HCT116 (cell line): ENCODE measurements around the gene POLR2A. TPM values are rescaled to one million over a fixed set of nuclear protein-coding genes. Genes with fewer than 3 reads are reported as not detected.

Experiments
- ATAC-seq: fragments of 200-7000 bp; cut with Tn5 transposase; 2 replicates; pipeline ENCODE4 v1.9.1; 2020; ENCODE audit warnings: mild to moderate bottlenecking, moderate library complexity
- BruUV-seq: library from RNA; stranded (reverse); fragments of 400-500 nt; replicated peaks from 2 replicates; lab custom pipeline; 2021; lab: Mats Ljungman, UMichigan
- CTCF ChIA-PET: fragments of 300-600 bp; sonication (Branson Sonifier 250); formaldehyde crosslinking; loops from one replicate; lab custom pipeline; 2021; ENCODE audit warnings: antibody characterized with exemption; lab: Charles Lee
- POLR2A ChIA-PET: fragments of 300-600, 350-600 bp; sonication (Branson Sonifier 250); formaldehyde crosslinking; loops from one replicate; lab custom pipeline; 2021; ENCODE audit warnings: antibody characterized with exemption; lab: Charles Lee
- RAD21 ChIA-PET, 2 experiments: fragments of 300-600 bp; sonication (Branson Sonifier 250); formaldehyde crosslinking; loops; one replicate each; lab custom pipeline; 2023; ENCODE audit warnings: low total read pairs in 2 of 2; ENCODE audit not compliant: uncharacterized antibody in 2 of 2, unreplicated experiment in 2 of 2, low non-redundant PET in 1 of 2; lab: Charles Lee
- DNase-seq: peaks from one replicate; pipeline ENCODE4 v3.0.0-alpha.2; 2010; ENCODE audit warnings: low read depth, low spot score
- H2AFZ ChIP-seq: fragments of 200-600 bp; shearing (Covaris generic), sonication (generic); 2 replicates; pipeline ENCODE4 v1.6.1; 2017; ENCODE audit warnings: low read depth, mixed run types, mixed read lengths, antibody characterized with exemption, low read length; ENCODE audit not compliant: poor library complexity, severe bottlenecking
- H3K27ac ChIP-seq: 2 replicates; pipeline ENCODE4 v1.5.1; 2012; ENCODE audit warnings: low read depth, low read length
- H3K27me3 ChIP-seq: fragments of 200-600 bp; sonication (generic); 2 replicates; pipeline ENCODE4 v1.6.1; 2016; ENCODE audit warnings: mixed run types, low read length, mixed read lengths; ENCODE audit not compliant: insufficient read depth
- H3K36me3 ChIP-seq, 2 experiments: fragments of 200-500 bp in 1 of 2; fragments of 200-600 bp in 1 of 2; sonication (Bioruptor generic) in 1 of 2; sonication (generic) in 1 of 2; 2 replicates each; pipeline versions ENCODE4 v1.5.1 to v1.6.1; 2014 to 2016; ENCODE audit warnings: low read length in 2 of 2, inconsistent platforms in 1 of 2, mixed read lengths in 1 of 2, mixed run types in 1 of 2; ENCODE audit not compliant: insufficient read depth in 2 of 2, control insufficient read depth in 1 of 2
- H3K4me1 ChIP-seq, 2 experiments: fragments of 200-600 bp in 1 of 2; sonication (generic) in 1 of 2; 2 replicates each; pipeline versions ENCODE4 v1.5.1 to v1.6.1; 2012 to 2017; ENCODE audit warnings: low read length in 2 of 2, inconsistent platforms in 1 of 2, mild to moderate bottlenecking in 1 of 2, mixed read lengths in 1 of 2, mixed run types in 1 of 2, moderate library complexity in 1 of 2; ENCODE audit not compliant: insufficient read depth in 2 of 2, control insufficient read depth in 1 of 2
- H3K4me2 ChIP-seq: fragments of 200-600 bp; sonication (generic); 2 replicates; pipeline ENCODE4 v1.6.1; 2017; ENCODE audit warnings: mixed run types, low read length, mixed read lengths
- H3K4me3 ChIP-seq, 2 experiments: fragments of 200-600 bp in 1 of 2; sonication (generic) in 1 of 2; replicated peaks in 1 of 2; 2 replicates each; pipeline ENCODE4 v1.5.1; 2011 to 2016; ENCODE audit warnings: low read length in 2 of 2, control low read depth in 1 of 2, low read depth in 1 of 2, mild to moderate bottlenecking in 1 of 2, mixed read lengths in 1 of 2, mixed run types in 1 of 2
- H3K79me2 ChIP-seq: fragments of 200-600 bp; sonication (generic); 2 replicates; pipeline ENCODE4 v1.6.1; 2017; ENCODE audit warnings: mild to moderate bottlenecking, mixed run types, low read length, moderate library complexity, mixed read lengths; ENCODE audit not compliant: insufficient read depth
- H3K9ac ChIP-seq: fragments of 200-600 bp; sonication (generic); 2 replicates; pipeline ENCODE4 v1.6.1; 2016; ENCODE audit warnings: low read length, mixed read lengths
- H3K9me2 ChIP-seq: fragments of 200-600 bp; sonication (generic), shearing (Covaris generic); 2 replicates; pipeline ENCODE4 v1.6.1; 2017; ENCODE audit warnings: mixed run types, mild to moderate bottlenecking, moderate library complexity; ENCODE audit not compliant: insufficient read depth
- H3K9me3 ChIP-seq, 2 experiments: fragments of 200-500 bp in 1 of 2; fragments of 200-600 bp in 1 of 2; sonication (Bioruptor generic) in 1 of 2; sonication (generic) in 1 of 2; 2 replicates each; pipeline ENCODE4 v1.6.1; 2014 to 2017; ENCODE audit warnings: low read length in 2 of 2, mixed read lengths in 2 of 2, inconsistent platforms in 1 of 2, low read depth in 1 of 2, mild to moderate bottlenecking in 1 of 2, mixed run types in 1 of 2, moderate library complexity in 1 of 2; ENCODE audit not compliant: control insufficient read depth in 1 of 2, insufficient read depth in 1 of 2
- H4K20me1 ChIP-seq: fragments of 200-600 bp; sonication (generic), shearing (Covaris generic); 2 replicates; pipeline ENCODE4 v1.6.1; 2017; ENCODE audit warnings: mixed run types, mild to moderate bottlenecking, moderate library complexity; ENCODE audit not compliant: insufficient read depth
- CBX3 ChIP-seq: IDR thresholded peaks from 2 replicates; pipeline ENCODE4 v1.6.1; 2012; ENCODE audit warnings: low read depth
- EGR1 ChIP-seq: IDR thresholded peaks from 2 replicates; pipeline ENCODE4 v1.6.1; 2012; ENCODE audit warnings: low read depth
- EZH2 ChIP-seq: fragments of 200-600 bp; sonication (generic); IDR thresholded peaks from 2 replicates; pipeline ENCODE4 v1.6.1; 2017; ENCODE audit warnings: antibody characterized with exemption, mixed run types
- JUND ChIP-seq: IDR thresholded peaks from 2 replicates; pipeline ENCODE4 v1.6.1; 2012
- POLR2A ChIP-seq: IDR thresholded peaks from 2 replicates; pipeline ENCODE4 v1.7.0; 2011; ENCODE audit warnings: borderline replicate concordance; ENCODE audit not compliant: insufficient read depth, insufficient read length; ENCODE audit errors: extremely low read depth
- SIN3A ChIP-seq: IDR thresholded peaks from 2 replicates; pipeline ENCODE4 v1.6.1; 2012; ENCODE audit warnings: low read depth
- YY1 ChIP-seq: IDR thresholded peaks from 2 replicates; pipeline ENCODE4 v1.6.1; 2011; ENCODE audit warnings: low read length, low read depth, moderate library complexity, mild to moderate bottlenecking; ENCODE audit not compliant: insufficient replicate concordance; ENCODE audit errors: extremely low read depth
- intact Hi-C: fragments of 100-400 bp; cut with micrococcal nuclease; formaldehyde crosslinking; loops from 2 replicates; pipeline ENCODE4 v1.10.0; 2022
- total RNA-seq: library from RNA; stranded (reverse); gene quantifications from one replicate; pipeline ENCODE4 v1.2.1, GENCODE V29; 2021; ENCODE audit not compliant: unreplicated experiment
- TF ChIP-seq, protein P1 (sequence below), 3 experiments: fragments of 200-600 bp in 1 of 3; sonication (generic) in 1 of 3; IDR thresholded peaks in 2 of 3; conservative IDR thresholded peaks in 1 of 3; 2 replicates each; pipeline ENCODE4 v1.5.1; 2012 to 2017; ENCODE audit warnings: low read depth in 2 of 3, low read length in 2 of 3, antibody characterized with exemption in 1 of 3, borderline replicate concordance in 1 of 3, control low read depth in 1 of 3, mild to moderate bottlenecking in 1 of 3, mixed read lengths in 1 of 3, mixed run types in 1 of 3, moderate library complexity in 1 of 3; ENCODE audit not compliant: insufficient read depth in 1 of 3

The POLR2A gene
- total RNA-seq, 1 experiment from 2014 or later = 205 TPM

DNA sequence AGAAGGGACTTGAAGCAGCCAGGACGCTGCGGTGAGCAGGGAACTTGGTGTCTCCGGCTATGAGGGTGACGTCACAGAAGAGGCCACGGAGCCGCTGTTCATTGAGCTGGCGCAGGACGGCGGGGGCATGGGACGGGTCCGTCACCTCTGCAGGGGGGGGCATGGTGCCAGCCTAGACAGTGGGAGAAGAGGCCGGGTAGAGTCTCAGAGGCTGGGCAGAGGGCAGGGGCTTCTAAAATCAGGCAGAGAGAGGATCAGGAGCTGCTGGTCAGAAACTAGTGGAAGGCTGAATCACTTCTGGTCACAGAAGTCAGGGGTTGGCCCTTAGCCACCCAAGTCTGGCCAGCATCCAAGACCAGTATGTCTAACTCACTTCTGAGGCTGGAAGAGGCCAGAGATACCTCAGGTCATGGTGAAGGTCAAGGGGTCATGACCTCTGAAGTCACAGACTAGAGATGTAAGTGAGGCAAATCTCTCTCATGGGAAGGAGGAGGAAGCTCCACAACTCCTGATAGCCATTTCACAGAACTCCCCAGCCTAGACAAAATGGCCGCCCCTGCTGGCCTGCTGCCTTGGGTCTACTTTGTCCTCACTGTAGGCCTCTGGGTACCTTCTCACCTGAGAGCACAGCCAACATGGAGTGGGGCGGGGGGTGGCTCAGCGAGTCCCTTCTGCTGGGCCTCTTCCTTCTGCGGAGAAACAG lies 17.4 kb upstream of the POLR2A start:
- no TSS peak for BruUV-seq
- H3K4me3 ChIP-seq = no peak overlapping the region
- CTCF ChIA-PET = no interaction called here
- DNase-seq = no peak
- H3K36me3 ChIP-seq = no peaks in the 10 kb centered on the region; a peak in 2 of 4 replicates
- H3K4me2 ChIP-seq = no peak overlapping the region
- no peaks in the 10 kb centered on the region for H3K27me3 ChIP-seq
- intact Hi-C loops = no loop called here
- no peaks in the 10 kb centered on the region for H4K20me1 ChIP-seq
- H3K27ac ChIP-seq = no peak overlapping the region
- peaks cover 0 to 5% of the 10 kb centered on the region in 2 experiments; a peak in 1 of 4 replicates for H3K4me1 ChIP-seq
- TF ChIP-seq CBX3 (no peak), POLR2A (no peak), EZH2 (no peak)
- TF ChIP-seq, all 23 proteins: peak for 0
- Histone ChIP-seq H3K9me3 (no peaks in the 10 kb centered on the region), H2AFZ (no peak overlapping the region), H3K79me2 (peaks cover 4% of the 10 kb centered on the region; the same call in 1 of the 2 replicates), H3K9me2 (no peaks in the 10 kb centered on the region), H3K9ac (no peak overlapping the region)
- RAD21 ChIA-PET = no interaction called here
- POLR2A ChIA-PET = interaction anchor here (1.0 kb wide), 1 partner anchor 63 kb away, joined by 3 read pairs; the partner anchor contains the start of gene TMEM256
- ATAC-seq = no peak

GRCh38 chr17:7467498-7467897 lies 16.7 kb upstream of the POLR2A start:
- Histone ChIP-seq H3K27ac (no peak overlapping the region), H2AFZ (no peak overlapping the region), H3K4me2 (no peak overlapping the region), H3K9me2 (no peaks in the 10 kb centered on the region), H3K4me1 (peaks cover 0 to 5% of the 10 kb centered on the region in 2 experiments; a peak in 1 of 4 replicates), H3K9me3 (no peaks in the 10 kb centered on the region), H3K79me2 (peaks cover 4% of the 10 kb centered on the region; the same call in 1 of the 2 replicates), H3K9ac (no peak overlapping the region), H3K27me3 (no peaks in the 10 kb centered on the region), H3K36me3 (no peaks in the 10 kb centered on the region; a peak in 2 of 4 replicates), H3K4me3 (no peak overlapping the region), H4K20me1 (no peaks in the 10 kb centered on the region)
- DNase-seq = no peak
- BruUV-seq = no TSS peak
- ChIA-PET RAD21 (no interaction called here), POLR2A (no interaction called here), CTCF (no interaction called here)
- TF ChIP-seq SIN3A (no peak), YY1 (no peak), EGR1 (no peak), JUND (no peak)
- TF ChIP-seq, protein P1, sequence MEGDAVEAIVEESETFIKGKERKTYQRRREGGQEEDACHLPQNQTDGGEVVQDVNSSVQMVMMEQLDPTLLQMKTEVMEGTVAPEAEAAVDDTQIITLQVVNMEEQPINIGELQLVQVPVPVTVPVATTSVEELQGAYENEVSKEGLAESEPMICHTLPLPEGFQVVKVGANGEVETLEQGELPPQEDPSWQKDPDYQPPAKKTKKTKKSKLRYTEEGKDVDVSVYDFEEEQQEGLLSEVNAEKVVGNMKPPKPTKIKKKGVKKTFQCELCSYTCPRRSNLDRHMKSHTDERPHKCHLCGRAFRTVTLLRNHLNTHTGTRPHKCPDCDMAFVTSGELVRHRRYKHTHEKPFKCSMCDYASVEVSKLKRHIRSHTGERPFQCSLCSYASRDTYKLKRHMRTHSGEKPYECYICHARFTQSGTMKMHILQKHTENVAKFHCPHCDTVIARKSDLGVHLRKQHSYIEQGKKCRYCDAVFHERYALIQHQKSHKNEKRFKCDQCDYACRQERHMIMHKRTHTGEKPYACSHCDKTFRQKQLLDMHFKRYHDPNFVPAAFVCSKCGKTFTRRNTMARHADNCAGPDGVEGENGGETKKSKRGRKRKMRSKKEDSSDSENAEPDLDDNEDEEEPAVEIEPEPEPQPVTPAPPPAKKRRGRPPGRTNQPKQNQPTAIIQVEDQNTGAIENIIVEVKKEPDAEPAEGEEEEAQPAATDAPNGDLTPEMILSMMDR (IDR thresholded peaks at IDR 0.05 in 2 of 3, conservative IDR thresholded peaks at IDR 0.05 in 1 of 3; ENCODE audit: borderline replicate concordance in 1 of 3, insufficient read depth in 1 of 3, low read depth in 2 of 3, low read length in 2 of 3) = no peak
- intact Hi-C loops = no loop called here
- ATAC-seq = no peak
